DND-41 (cell line): ENCODE data around the gene PRKCD.
A peak's percentile ranks its signal among the peaks of the same experiment; 100 is the strongest.

Experiments used
- ATAC-seq: fragments of 200-7000 bp; cut with Tn5 transposase; 3 replicates; pipeline ENCODE4 v1.9.1; 2021; ENCODE audit warnings: low read depth; ENCODE audit not compliant: insufficient read depth
- DNase-seq: peaks from one replicate; pipeline ENCODE4 v3.0.0-alpha.2; 2020
- H2AFZ ChIP-seq: 2 replicates; pipeline ENCODE4 v1.6.0; 2012; ENCODE audit warnings: low read depth, low read length
- H3K27ac ChIP-seq: 2 replicates; pipeline ENCODE4 v1.5.1; 2012; ENCODE audit warnings: low read length, inconsistent platforms
- H3K27me3 ChIP-seq: fragments of 200-600 bp; sonication (generic); 2 replicates; pipeline ENCODE4 v1.6.0; 2012; ENCODE audit warnings: low read length, mild to moderate bottlenecking, inconsistent platforms; ENCODE audit not compliant: insufficient read depth, poor library complexity
- H3K36me3 ChIP-seq: 2 replicates; pipeline ENCODE4 v1.5.1; 2012; ENCODE audit warnings: low read length, inconsistent platforms; ENCODE audit not compliant: insufficient read depth
- H3K4me1 ChIP-seq: 2 replicates; pipeline ENCODE4 v1.5.1; 2012; ENCODE audit warnings: mild to moderate bottlenecking, low read length; ENCODE audit not compliant: insufficient read depth
- H3K4me2 ChIP-seq: 2 replicates; pipeline ENCODE4 v1.6.0; 2012; ENCODE audit warnings: mild to moderate bottlenecking, moderate library complexity, low read length, inconsistent platforms; ENCODE audit not compliant: insufficient read depth
- H3K4me3 ChIP-seq, 2 experiments: fragments of 200-600 bp in 1 of 2; shearing (Covaris generic) in 1 of 2; 2 replicates each; pipeline ENCODE4 v1.5.1; 2012 to 2016; ENCODE audit warnings: inconsistent platforms in 2 of 2, low read length in 2 of 2, mild to moderate bottlenecking in 2 of 2, low read depth in 1 of 2, moderate library complexity in 1 of 2
- H3K79me2 ChIP-seq: 2 replicates; pipeline ENCODE4 v1.6.0; 2012; ENCODE audit warnings: low read length, inconsistent platforms; ENCODE audit not compliant: insufficient read depth
- H3K9ac ChIP-seq: 2 replicates; pipeline ENCODE4 v1.6.0; 2012; ENCODE audit warnings: low read depth, mild to moderate bottlenecking, inconsistent platforms, low read length, moderate library complexity
- H3K9me3 ChIP-seq: 2 replicates; pipeline ENCODE4 v1.5.1; 2012; ENCODE audit warnings: low read length, moderate library complexity, mild to moderate bottlenecking, inconsistent platforms; ENCODE audit not compliant: insufficient read depth, severe bottlenecking
- H4K20me1 ChIP-seq: 2 replicates; pipeline ENCODE4 v1.6.0; 2012; ENCODE audit warnings: low read length; ENCODE audit not compliant: insufficient read depth
- CTCF ChIP-seq: IDR thresholded peaks from 2 replicates; pipeline ENCODE4 v1.5.1; 2012; ENCODE audit warnings: borderline replicate concordance, low read length, moderate library complexity, mild to moderate bottlenecking; ENCODE audit not compliant: poor library complexity, severe bottlenecking; ENCODE audit errors: extremely low read depth
- EZH2 ChIP-seq: IDR thresholded peaks from 3 replicates; pipeline ENCODE4 v1.6.1; 2012; ENCODE audit warnings: borderline replicate concordance, low read depth, mild to moderate bottlenecking, moderate library complexity, low read length, inconsistent platforms; ENCODE audit not compliant: severe bottlenecking

PRKCD gene

GRCh38 chr3:53123510-53123909 is 37.5 kb upstream of the PRKCD start:
- Histone ChIP-seq H3K27me3 (no peaks in the 10 kb centered on the region), H3K4me1 (peaks cover 4% of the 10 kb centered on the region), H3K4me2 (no peak overlapping the region), H3K79me2 (peaks cover 4% of the 10 kb centered on the region), H3K4me3 (no peak overlapping the region), H3K36me3 (peaks cover 76% of the 10 kb centered on the region), H3K27ac (no peak overlapping the region), H3K9ac (no peak overlapping the region), H4K20me1 (no peaks in the 10 kb centered on the region), H2AFZ (no peak overlapping the region), H3K9me3 (no peaks in the 10 kb centered on the region)
- ATAC-seq (no peak), DNase-seq (no peak)
- TF ChIP-seq CTCF (no peak), EZH2 (no peak)

GRCh38 chr3:53123953-53124352 is 37.1 kb upstream of the PRKCD start:
- Histone ChIP-seq H4K20me1 (no peaks in the 10 kb centered on the region), H3K4me1 (peaks cover 9% of the 10 kb centered on the region), H3K79me2 (peaks cover 9% of the 10 kb centered on the region), H3K4me3 (no peak overlapping the region), H3K9ac (no peak overlapping the region), H3K4me2 (no peak overlapping the region), H3K36me3 (peaks cover 71% of the 10 kb centered on the region), H2AFZ (no peak overlapping the region), H3K9me3 (no peaks in the 10 kb centered on the region), H3K27ac (no peak overlapping the region), H3K27me3 (no peaks in the 10 kb centered on the region)
- ATAC-seq (no peak), DNase-seq (no peak)
- TF ChIP-seq EZH2 (no peak), CTCF (no peak)

- H2AFZ ChIP-seq: no peak overlapping the region
- H3K9ac ChIP-seq: no peak overlapping the region
- TF ChIP-seq EZH2 (no peak), CTCF (no peak)
- peaks cover 26% of the 10 kb centered on the region for H3K4me1 ChIP-seq
- H3K79me2 ChIP-seq: peaks cover 27% of the 10 kb centered on the region
- no peak for ATAC-seq
- H4K20me1 ChIP-seq: no peaks in the 10 kb centered on the region
- H3K4me3 ChIP-seq: no peak overlapping the region
- H3K36me3 ChIP-seq: peaks cover 45% of the 10 kb centered on the region
- no peaks in the 10 kb centered on the region for H3K27me3 ChIP-seq
- H3K9me3 ChIP-seq: no peaks in the 10 kb centered on the region
- no peak for DNase-seq
- no peak overlapping the region for H3K27ac ChIP-seq
- no peak overlapping the region for H3K4me2 ChIP-seq
These were observed 34.4 kb upstream of the PRKCD start for GRCh38 chr3:53126601-53127000.

- peaks cover 18% of the 10 kb centered on the region for H3K36me3 ChIP-seq
- peak overlapping the region; percentile 78 to 90; a peak in 3 of 4 replicates for H3K4me3 ChIP-seq
- ATAC-seq: no peak
- peak overlapping the region; percentile 84; the same call in 1 of the 2 replicates for H2AFZ ChIP-seq
- peaks cover 27% of the 10 kb centered on the region for H3K79me2 ChIP-seq
- no peak for DNase-seq
- H3K9ac ChIP-seq: peak overlapping the region; percentile 90
- H4K20me1 ChIP-seq: no peaks in the 10 kb centered on the region
- H3K4me1 ChIP-seq: peaks cover 26% of the 10 kb centered on the region
- H3K4me2 ChIP-seq: peak overlapping the region; percentile 93
- H3K27ac ChIP-seq: peak overlapping the region; percentile 76
- H3K9me3 ChIP-seq: no peaks in the 10 kb centered on the region
- no peaks in the 10 kb centered on the region for H3K27me3 ChIP-seq
- TF ChIP-seq CTCF (no peak), EZH2 (no peak)
These were observed 31.7 kb upstream of the PRKCD start for GRCh38 chr3:53129344-53129743.
